HG02981 (cell line): ENCODE measurements around the gene ZCCHC3.
"Not testable (repeated sequence)": the region's sequence is repeated elsewhere in the genome, so short reads cannot be mapped to it uniquely, and the experiment has no call there.

ENCODE experiments used
- ATAC-seq: cut with Tn5 transposase; IDR thresholded peaks from one replicate; pipeline ENCODE4 v1.9.1; 2021; ENCODE audit warnings: mild to moderate bottlenecking, moderate library complexity; ENCODE audit not compliant: unreplicated experiment

The ZCCHC3 gene

GRCh38 chr20:297098-297924, at the start of gene ZCCHC3:
ZCCHC3 (plus strand) TSS chr20:297570; CDS start chr20:297587, 17 bp downstream.
- peak; percentile 75 for ATAC-seq

- no peak for ATAC-seq
Observed at GRCh38 chr20:251354-251753, 46.0 kb upstream of the ZCCHC3 start.

GRCh38 chr20:252801-253200, 44.6 kb upstream of the ZCCHC3 start:
- ATAC-seq = no peak

- not testable (repeated sequence) for ATAC-seq
Observed at GRCh38 chr20:253447-253846, 43.9 kb upstream of the ZCCHC3 start.

- ATAC-seq = no peak
Observed at GRCh38 chr20:257419-257818, 40.0 kb upstream of the ZCCHC3 start, which contains the start of gene DEFB132. DEFB132 (plus strand) TSS chr20:257724; CDS start chr20:257779, 55 bp downstream.

GRCh38 chr20:258269-258858, 39.0 kb upstream of the ZCCHC3 start:
- no peak for ATAC-seq

- no peak for ATAC-seq
Observed at GRCh38 chr20:258963-259362, 38.4 kb upstream of the ZCCHC3 start.

GRCh38 chr20:259981-260380, 37.4 kb upstream of the ZCCHC3 start:
- no peak for ATAC-seq

GRCh38 chr20:263701-264100, 33.7 kb upstream of the ZCCHC3 start:
- no peak for ATAC-seq

GRCh38 chr20:266596-267562, 30.5 kb upstream of the ZCCHC3 start:
- ATAC-seq = peak; percentile 93

GRCh38 chr20:270517-270916, 26.9 kb upstream of the ZCCHC3 start:
- no peak for ATAC-seq

- no peak for ATAC-seq
Observed at GRCh38 chr20:271069-271468, 26.3 kb upstream of the ZCCHC3 start.

- no peak for ATAC-seq
Observed at GRCh38 chr20:271528-271927, 25.8 kb upstream of the ZCCHC3 start.

GRCh38 chr20:272718-273117, 24.7 kb upstream of the ZCCHC3 start:
- ATAC-seq = no peak

GRCh38 chr20:273884-274283, 23.5 kb upstream of the ZCCHC3 start:
- ATAC-seq = no peak

- no peak for ATAC-seq
Observed at GRCh38 chr20:275791-276190, 21.6 kb upstream of the ZCCHC3 start.

- no peak for ATAC-seq
Observed at GRCh38 chr20:276620-277495, 20.5 kb upstream of the ZCCHC3 start.

- no peak for ATAC-seq
Observed at GRCh38 chr20:277496-277781, 19.9 kb upstream of the ZCCHC3 start.

GRCh38 chr20:278181-278580, 19.2 kb upstream of the ZCCHC3 start:
- ATAC-seq = no peak
